HG03432 (cell line): ENCODE measurements around the gene SEMA6A.

Experiments used
- ATAC-seq: cut with Tn5 transposase; IDR thresholded peaks from one replicate; pipeline ENCODE4 v1.9.1; 2021; ENCODE audit warnings: mild to moderate bottlenecking, moderate library complexity; ENCODE audit not compliant: unreplicated experiment

The SEMA6A gene

DNA sequence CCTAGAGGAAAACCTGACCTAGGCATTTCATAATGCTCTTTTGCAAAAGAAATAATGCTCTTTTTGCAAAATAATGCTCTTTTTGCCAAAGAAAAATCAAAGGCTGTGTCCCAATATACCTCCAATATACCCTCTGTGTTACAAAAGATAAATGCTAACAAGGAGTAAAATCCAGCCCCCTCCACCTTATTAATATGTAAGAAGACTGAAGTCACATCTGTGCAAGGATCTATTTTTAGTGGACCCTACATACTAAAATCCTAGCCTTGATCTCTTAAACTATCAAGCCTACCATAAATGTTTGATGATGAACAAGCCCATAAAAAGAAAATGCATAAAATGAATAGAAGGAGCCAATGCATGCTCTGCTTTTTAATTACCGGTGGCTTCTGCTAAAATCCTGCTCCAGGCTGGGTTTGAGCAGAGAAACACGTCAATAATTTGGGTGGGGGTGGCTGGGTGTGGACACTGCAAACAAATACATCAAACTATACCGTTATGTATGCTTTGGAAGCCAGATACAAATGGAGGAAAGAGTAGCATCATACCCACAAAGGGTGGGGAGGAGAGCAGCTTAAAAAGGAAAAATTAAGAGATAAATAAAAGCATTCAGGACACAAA is 131.6 kb downstream of the SEMA6A start:
- no peak for ATAC-seq

DNA sequence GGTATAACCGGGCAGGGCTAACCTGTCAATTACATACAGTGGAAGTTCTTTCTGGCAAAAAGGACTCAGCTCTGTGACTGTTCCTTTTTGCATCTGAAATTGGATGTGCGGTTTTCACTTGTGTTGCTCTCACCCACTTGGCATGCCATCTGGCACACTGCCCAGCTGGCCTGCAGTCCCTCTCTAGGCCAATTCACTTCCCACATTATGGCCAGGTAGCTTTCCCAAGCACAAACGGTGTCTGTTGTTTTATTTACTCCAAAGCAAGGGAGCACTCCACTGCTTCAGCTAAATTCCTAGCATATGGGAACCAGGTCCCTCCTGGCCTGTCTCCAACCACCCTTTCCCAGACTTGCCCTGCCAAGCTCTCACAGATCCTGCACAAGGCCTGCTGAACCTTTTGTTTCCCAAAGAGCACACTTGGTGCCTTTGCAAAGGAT is 132.5 kb downstream of the SEMA6A start:
- no peak for ATAC-seq

DNA sequence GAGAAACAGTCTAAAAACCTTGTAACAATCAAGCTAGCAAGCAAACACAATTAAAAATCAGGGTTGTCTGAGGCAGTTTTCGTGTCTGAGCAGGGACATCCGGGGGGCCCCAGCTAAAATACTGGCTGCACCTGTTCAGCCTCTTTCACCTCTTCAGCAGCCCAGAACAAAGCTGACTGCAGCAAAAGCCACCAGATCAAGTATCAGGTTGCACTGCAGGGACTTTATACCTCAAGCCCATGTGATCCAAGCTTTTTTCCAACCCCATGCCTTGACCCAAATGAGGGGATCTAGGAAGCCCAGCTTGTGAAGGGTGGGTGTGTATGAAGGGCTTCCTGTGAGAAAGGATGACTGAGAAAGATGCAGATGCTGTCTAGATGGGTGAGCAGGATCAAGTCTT is 133.4 kb downstream of the SEMA6A start:
- ATAC-seq = no peak

DNA sequence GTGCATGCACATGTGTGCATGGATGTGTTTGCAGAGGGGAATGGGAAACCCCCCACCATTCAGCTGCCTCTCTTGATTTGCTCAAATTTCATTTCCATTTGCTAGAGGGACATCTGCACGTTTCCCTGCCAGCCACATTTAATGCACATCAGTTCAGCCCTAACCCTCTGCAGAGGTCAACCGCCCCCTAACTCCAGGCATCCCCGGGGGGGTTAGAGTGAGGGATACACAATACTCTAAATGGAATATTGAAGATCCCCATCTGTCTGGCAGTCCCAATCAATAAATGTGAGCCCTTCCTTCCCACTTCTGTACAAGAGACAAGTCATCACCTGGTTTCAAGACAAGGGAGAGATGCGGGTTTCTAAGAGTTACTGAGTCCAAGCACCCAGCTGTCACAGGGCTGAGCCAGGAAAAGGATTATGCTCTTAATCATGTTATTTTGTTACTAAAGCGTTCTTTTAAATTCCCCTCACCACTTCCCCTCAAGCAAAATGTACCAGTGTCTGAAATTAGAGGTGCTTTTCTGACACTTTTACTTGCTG is 134.1 kb downstream of the SEMA6A start:
- ATAC-seq = no peak

DNA sequence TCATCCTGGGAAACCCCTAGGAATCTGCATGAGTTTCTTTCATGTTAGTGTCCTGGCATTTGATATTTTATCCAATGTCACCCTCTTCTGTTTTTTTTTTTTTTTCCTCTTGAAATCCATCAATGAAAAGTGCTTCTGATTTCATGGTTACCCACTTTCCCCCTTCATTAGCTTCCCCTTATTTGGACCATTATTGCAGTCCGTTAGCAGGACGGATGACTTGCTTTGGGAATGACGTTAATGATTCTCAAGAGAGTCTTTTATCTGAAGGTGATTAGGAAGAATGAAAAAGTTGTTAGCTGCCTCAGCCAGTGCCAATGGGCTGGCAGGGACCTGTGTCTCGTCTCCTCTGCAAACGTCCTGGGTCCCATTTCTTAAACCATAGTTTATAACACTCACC is 134.7 kb downstream of the SEMA6A start:
- ATAC-seq = no peak

DNA sequence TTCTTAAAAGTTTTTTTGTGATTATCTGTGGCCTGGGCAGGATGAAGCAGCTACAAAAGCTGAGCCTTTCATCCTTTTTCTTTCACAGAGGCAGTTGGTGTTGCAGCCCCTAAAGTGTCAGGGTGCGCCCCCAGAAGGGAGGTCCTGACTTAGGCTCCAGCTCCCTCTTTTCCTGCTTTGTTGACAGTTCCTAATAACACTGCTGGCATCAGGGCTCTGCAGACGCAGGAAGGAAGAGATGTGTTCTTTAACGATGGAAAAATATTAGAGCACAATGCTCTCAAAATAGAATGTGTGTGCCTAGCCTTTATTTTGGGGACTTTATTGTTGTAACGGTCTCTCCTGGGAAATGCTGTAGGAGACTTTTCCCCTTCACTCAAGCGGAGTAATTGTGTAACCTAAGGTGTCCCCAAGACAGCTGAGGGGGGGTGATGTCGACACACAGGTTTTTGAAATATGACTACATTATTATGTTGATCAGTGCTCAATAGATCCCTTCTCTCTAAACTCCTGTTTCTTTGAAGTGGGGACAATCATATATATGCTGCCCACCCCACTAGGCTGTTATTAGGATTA is 135.6 kb downstream of the SEMA6A start:
- ATAC-seq = no peak

DNA sequence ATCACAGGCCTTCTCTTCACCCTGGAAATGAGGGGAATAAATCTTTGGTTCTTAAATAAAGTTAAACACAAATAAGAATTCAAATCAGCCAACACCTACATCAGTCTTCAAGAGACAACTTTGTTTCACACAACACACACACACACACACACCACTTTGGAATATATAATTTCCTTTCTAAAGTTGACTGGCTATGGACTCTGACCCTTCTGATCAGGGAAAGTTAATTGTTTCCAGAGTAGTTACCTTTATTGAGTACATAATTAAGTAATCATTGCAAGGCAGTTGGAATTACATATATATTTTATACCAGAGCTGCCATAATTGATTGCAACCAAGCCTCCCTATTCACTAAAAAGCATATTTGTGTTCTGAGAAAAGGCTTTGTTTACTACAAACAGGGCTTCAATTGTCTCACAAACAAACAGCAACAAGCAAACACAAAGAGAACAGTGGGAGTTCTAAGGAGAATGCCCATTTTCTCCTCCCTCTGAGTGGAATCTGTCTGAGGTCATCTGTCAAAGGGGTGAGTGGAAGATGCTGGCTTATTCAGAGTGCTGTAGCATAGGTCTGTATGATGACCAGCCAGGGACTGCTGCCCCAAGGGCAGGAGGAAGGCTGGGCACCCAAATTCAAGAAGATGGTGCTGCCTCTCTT is 136.6 kb downstream of the SEMA6A start:
- ATAC-seq = no peak

DNA sequence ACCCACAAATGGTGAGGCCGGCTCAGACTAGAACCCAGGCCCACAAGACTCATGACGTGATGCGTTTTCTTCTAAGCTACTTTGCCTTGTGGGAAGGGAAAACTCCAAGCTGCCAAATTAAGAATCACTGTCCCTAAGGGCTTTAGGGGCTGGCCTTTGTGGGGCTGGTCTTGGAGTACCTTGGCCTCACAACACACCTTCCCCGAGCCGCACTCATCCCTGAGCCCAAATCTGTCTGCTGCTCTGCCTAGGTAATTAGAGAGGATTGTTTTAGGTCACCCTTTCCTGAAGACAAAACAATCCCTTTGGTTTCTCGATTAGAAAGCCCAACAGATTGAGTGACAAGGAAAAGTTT is 137.3 kb downstream of the SEMA6A start:
- ATAC-seq = no peak

DNA sequence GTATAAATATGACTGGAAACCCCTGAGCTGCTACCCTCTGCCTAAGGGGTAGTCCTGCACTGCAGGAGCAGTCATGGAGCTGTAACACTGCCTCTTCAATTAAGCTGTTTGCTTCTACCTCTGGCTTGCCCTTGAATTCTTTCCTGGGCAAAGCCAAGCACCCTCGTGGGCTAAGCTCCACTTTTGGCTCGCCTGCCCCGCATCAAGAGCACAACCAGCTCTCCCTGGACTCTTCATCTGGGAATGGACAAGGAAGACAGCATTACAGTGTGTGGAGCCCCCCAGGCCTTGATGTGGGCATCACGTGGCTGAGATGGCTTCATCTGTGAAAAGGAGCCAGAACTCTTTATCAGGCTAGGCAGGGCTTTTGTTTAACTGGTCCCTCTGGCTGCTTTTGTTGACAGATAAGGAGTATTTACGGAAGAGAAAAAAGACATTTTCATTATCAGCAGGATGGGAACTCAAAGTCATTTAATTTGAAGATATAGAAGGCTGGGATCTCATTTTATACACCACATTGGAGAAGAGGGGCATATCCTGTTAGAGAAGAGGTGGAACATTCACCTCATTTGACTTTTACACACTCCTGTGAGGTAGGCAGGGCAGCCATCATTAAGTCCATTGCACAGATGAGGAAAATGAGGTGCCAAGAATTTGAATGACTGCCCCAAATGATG is 137.8 kb downstream of the SEMA6A start:
- no peak for ATAC-seq

DNA sequence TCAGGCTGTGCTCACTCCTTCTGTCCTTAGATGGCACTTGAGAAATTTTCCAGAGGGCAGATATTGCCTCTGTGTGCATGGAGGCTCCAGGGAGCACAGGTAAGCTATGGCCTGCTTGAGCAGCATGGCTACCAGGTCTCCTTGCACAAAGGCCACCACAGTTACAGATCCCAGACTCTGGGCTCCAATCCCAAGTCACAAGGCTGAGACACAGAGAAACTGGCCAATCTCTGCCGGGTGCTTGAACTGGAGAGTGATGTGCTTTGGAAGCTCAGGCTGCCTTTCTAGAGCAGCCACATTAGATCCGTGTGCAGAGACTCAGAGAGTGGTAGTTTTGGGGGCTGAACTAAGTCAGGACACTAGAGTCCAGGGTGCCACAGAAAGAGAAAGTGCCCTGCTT is 145.7 kb downstream of the SEMA6A start:
- ATAC-seq = no peak

DNA sequence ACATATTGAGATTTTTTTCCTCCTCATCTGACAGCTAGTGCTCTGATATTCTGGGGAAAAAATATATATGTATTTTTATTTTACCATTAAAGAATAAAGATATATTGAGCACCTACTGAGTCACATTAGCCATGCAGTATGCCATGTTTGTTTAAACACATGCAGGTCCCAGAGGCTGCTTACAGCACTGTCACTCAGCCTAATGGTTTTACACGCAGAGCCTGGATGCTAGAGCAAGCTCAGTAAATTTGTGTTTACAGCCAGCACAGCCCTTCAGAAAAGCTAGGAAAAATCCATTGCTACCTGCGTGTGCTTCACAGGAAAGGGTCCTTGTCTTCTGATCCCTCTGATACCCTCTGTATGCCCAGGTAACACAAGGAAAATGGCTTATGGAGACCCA is 146.2 kb downstream of the SEMA6A start:
- no peak for ATAC-seq

DNA sequence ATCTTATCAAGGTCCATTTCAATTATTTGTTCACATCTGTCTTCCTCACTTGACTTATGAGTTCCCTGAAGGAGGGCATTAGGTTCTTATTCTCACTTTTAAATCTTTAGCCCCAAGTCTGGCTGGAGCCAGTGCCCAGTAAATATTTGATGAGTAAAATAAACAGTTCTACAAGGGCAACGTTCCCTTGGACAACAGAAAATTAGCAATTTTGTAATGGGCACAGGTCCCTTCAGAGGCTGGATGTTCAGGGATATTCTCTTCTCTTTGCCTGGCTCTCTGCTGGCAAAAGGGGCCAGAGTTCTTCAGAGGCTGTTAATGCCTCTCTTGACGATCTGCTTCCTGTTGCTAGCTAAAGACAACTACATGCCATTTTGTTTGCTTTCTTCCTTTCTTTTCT is 149.7 kb downstream of the SEMA6A start:
- ATAC-seq = no peak

DNA sequence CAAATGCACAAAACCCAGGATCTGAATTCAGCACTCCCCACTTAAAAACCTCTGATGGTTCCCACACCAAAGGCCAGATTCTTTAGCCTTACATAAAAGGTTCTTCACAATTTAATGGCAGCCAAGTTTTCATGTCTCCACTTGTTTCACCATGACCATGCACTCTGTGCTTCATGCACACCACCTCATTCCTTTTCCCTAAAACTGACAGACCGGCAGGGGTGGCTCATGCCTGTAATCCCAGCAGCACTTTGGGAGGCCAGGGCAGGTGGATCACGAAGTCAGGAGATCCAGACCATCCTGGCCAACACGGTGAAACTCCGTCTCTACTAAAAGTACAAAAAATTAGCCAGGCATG is 150.4 kb downstream of the SEMA6A start:
- ATAC-seq = no peak

DNA sequence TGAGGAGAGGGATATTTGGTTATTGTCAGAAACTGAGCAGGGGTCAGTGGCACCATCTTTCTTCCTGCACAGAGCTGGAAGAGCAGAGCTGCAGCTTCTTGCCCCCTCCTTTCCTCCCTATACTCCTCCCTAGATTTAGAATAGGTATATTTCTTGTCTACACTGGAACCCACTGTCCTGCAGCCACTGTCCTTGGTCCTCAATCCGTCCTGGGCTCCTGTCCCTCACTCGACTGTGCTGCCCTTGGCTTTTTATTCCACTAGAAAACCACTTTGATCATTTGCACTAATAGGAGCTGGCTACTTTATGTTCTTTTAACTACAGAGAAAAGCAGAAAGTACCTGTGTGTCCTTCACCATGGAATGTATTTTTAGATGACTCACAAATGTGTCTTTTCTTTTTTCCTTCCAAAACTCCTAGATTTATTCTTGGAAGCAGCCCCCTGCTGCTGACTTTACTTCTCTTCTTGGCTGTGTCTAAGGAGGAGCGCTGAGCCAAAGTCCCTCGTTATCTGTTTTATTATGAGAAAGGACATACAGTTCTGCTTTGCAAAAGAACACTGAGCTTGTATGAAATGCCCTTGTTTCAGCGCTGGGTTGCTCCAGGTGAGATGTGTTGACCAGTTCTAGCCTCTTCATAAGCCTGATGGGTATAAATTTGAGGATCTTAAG is 150.9 kb downstream of the SEMA6A start:
- ATAC-seq = no peak

DNA sequence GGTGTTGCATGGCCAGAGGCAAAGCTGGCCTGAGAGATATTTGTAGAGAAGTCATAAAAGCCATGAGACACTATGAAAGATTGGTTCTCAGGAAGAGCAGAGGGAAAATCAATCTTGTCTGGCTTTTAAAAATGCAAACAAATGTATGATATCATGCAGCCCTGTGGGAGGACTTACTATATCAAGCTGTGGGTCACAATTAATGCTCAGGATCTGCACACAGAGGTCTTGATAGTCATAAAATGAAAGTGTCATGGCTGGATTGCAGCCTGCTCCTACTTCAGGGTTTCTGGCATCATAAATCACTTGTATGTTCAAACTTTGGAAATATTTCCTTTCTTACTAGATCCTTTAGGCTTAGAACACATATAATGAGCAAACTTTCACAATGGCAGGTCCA is 151.5 kb downstream of the SEMA6A start:
- no peak for ATAC-seq

DNA sequence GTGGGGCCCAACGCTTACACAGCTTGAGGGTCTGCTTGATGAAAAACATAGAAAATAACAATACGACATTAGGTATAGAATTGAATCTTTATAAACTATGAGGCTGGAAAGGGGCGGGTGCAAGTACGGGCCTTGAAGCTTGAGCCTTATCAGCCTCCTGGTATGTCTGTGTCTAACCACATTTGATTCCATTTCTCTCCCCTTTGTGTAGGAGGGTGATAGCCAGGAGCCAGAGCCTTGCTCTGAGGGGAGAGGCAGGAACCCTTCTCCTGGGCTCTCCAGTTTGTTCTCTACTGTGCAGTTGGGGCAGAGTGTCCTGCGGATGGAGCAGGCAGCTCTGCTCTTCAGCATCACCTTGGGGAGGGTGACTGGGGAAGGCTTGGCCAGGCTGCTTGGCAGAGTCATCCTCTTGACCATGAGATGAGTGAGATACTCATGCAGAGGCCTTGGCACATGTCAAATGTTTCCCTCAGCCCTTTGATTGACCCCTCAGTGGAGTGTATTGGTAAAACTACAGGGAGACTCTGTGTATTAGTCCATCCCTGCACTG is 153.5 kb downstream of the SEMA6A start:
- ATAC-seq = no peak

DNA sequence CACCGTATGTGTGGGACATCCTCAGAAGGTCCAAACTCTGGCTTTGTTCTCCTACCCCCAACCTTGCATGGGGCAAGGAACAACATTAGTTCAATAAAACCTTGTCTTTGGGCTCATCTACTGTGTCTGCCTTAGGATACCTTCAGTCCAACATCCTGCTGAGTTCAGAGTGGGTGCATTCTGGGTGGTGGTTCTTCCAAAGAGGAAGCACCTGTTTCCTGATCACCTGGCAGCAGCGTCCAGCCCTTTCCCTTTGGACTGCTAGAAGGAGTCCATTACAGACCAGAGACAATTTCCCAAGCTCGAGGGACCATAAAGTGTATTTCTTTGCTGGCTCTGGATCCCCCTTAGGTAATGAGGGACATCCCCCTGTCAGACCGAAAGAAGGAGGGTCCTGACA is 154.1 kb downstream of the SEMA6A start:
- no peak for ATAC-seq

DNA sequence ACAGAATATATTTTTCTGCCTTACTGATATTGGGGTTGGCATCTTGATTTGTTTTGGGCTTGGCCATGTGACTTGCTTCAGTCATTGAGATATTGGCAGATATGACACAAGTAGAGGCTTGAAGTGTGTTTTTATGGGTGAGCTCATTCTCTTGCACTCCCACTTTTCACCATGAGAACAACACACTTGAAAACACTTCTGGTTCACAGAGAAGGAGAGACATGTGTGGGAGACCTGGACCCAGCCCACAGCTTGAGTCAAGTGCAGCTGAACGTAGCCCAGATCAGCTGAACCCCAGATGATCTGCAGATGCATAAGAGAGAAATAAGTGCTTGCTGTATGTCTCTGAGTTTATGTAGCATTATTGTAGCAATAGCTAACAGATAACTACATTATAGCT is 155.4 kb downstream of the SEMA6A start:
- no peak for ATAC-seq

DNA sequence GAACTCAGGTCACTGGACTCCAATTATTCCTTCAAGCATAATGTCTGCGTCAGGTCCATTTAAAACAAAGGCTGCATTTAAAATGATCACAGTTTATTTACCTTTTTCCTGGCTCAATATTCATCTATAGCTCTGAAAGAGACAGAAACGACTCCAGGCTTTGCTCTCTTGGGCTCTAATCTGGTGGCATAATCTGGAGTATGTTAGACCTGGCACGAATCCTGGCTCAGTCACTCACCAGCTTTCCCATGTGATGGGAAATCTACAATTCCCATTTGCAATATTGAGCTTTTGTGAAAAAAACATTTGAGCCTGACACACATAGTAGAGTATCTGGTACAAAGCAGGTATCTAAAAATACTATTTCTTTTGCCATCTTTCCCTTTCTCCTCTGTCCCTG is 155.8 kb downstream of the SEMA6A start:
- no peak for ATAC-seq

DNA sequence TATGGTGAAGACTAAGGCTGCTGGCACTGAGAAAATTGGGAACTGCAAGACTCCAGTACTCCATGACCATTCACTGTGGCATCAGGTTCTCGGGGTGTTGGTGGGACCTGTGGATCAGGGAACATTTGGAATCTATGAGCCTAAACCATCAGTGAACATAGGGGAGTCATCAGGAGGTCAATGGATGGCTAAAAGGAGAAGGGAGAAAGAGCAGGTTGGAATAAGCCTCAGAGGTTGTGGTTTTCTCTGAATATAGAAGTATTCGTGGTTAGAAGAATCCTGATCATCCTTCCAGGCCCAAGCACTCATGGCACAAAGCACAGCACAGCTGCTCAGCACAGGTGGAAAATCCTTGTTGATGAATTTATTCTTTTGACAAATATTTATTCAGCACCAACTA is 156.6 kb downstream of the SEMA6A start:
- ATAC-seq = no peak

DNA sequence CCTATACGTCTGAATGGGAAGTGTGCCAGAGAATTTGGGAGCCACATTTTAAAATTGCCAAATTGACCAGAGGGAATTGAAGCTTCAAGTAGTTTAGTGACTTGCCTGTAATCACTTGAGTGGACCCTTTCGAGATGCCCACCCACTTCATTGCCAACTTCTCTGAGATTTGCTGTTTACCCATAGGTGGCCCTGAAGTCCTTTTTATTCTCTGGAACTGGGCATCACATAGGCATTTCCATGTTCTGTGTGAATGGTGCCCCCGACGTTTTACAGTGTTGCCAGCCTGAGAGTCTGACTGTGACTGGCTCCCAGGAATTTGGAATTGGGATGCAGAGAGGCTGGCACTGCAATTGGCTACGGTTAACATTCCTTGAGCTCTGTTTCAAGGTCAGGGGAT is 158.6 kb downstream of the SEMA6A start:
- no peak for ATAC-seq
